ENCODE measurements around the gene LY6G6F. TPM values are rescaled to one million over a fixed set of nuclear protein-coding genes. Genes with fewer than 3 reads are reported as not detected.
A peak's percentile ranks its signal among the peaks of the same experiment; 100 is the strongest.

The LY6G6F gene
- total and polyA plus RNA-seq, 2 of the 13 experiments (the other 11 are each of a cell fraction or from before 2014, with no cell fraction given), result not detected

DNA sequence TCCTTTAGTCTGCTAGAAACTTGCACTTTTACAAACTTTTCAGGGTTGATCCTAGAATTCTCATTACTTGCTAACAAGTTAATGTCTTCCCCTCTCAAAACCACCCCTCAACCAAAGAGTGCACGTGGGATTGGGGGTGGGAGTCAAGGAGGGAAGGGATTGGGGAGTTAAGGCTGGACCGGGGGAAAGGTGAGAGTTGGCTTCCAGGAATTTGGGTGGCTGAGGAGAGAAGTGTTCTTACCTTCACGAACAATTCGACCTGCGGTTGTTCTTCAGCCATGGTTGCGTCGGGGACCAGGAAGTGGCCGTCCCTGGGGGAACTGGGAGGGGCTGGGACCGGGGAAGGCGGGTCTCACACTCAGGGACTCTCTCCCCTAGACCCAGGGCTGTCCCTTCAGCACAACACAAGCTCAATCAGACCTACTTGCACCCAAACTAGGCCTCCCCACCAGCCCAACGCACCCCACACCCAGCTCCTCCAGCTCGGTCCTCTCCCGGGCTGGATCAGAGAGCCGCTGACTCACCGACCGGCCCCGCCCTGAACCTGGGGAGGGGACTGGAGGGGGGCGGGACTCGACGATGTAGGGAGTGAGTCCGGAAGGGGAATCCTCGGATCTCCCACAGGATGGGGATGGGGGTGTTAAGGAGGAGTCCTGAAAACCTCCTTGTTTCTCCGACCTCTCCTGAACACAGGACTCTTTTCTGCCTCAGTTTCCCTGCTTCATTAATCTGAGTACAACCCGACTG lies 29.5 kb downstream of the LY6G6F start, which contains the start of gene CLIC1 (continued):
- TF ChIP-seq, protein P1, sequence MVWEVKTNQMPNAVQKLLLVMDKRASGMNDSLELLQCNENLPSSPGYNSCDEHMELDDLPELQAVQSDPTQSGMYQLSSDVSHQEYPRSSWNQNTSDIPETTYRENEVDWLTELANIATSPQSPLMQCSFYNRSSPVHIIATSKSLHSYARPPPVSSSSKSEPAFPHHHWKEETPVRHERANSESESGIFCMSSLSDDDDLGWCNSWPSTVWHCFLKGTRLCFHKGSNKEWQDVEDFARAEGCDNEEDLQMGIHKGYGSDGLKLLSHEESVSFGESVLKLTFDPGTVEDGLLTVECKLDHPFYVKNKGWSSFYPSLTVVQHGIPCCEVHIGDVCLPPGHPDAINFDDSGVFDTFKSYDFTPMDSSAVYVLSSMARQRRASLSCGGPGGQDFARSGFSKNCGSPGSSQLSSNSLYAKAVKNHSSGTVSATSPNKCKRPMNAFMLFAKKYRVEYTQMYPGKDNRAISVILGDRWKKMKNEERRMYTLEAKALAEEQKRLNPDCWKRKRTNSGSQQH (CRISPR knock-in tag; IDR thresholded peaks at IDR 0.05; ENCODE audit: low read depth), result peak; percentile 95
- TF ChIP-seq NKX3-1 (CRISPR knock-in tag; IDR thresholded peaks at IDR 0.05), result no peak; the same call in 1 of the 2 replicates
- peak; percentile 88 for TF ChIP-seq ELF3 (CRISPR knock-in tag; IDR thresholded peaks at IDR 0.05)
- 0 out of 2 replicates have a peak, but pooled peaks have one; percentile 56 for TF ChIP-seq U2AF2 (IDR thresholded peaks at IDR 0.05; ENCODE audit: low read depth, low read length)
- TF ChIP-seq, protein P2, sequence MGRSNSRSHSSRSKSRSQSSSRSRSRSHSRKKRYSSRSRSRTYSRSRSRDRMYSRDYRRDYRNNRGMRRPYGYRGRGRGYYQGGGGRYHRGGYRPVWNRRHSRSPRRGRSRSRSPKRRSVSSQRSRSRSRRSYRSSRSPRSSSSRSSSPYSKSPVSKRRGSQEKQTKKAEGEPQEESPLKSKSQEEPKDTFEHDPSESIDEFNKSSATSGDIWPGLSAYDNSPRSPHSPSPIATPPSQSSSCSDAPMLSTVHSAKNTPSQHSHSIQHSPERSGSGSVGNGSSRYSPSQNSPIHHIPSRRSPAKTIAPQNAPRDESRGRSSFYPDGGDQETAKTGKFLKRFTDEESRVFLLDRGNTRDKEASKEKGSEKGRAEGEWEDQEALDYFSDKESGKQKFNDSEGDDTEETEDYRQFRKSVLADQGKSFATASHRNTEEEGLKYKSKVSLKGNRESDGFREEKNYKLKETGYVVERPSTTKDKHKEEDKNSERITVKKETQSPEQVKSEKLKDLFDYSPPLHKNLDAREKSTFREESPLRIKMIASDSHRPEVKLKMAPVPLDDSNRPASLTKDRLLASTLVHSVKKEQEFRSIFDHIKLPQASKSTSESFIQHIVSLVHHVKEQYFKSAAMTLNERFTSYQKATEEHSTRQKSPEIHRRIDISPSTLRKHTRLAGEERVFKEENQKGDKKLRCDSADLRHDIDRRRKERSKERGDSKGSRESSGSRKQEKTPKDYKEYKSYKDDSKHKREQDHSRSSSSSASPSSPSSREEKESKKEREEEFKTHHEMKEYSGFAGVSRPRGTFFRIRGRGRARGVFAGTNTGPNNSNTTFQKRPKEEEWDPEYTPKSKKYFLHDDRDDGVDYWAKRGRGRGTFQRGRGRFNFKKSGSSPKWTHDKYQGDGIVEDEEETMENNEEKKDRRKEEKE (IDR thresholded peaks at IDR 0.05), result no peak
- no peak for TF ChIP-seq ZNF629 (CRISPR knock-in tag; conservative IDR thresholded peaks at IDR 0.05)
- TF ChIP-seq DNMT3B (CRISPR knock-in tag; conservative IDR thresholded peaks at IDR 0.05), result no peak
- TF ChIP-seq, protein P3, sequence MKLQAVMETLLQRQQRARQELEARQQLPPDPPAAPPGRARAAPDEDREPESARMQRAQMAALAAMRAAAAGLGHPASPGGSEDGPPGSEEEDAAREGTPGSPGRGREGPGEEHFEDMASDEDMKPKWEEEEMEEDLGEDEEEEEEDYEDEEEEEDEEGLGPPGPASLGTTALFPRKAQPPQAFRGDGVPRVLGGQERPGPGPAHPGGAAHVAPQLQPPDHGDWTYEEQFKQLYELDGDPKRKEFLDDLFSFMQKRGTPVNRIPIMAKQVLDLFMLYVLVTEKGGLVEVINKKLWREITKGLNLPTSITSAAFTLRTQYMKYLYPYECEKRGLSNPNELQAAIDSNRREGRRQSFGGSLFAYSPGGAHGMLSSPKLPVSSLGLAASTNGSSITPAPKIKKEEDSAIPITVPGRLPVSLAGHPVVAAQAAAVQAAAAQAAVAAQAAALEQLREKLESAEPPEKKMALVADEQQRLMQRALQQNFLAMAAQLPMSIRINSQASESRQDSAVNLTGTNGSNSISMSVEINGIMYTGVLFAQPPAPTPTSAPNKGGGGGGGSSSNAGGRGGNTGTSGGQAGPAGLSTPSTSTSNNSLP (IDR thresholded peaks at IDR 0.05; ENCODE audit: low read depth, low read length), result no peak
- TF ChIP-seq SMYD3 (CRISPR knock-in tag; IDR thresholded peaks at IDR 0.05), result no peak
- TF ChIP-seq ZNF33A (CRISPR knock-in tag; IDR thresholded peaks at IDR 0.05; ENCODE audit: borderline replicate concordance), result no peak
- no peak for TF ChIP-seq KDM6A (CRISPR knock-in tag; IDR thresholded peaks at IDR 0.05; ENCODE audit: low read depth)
- TF ChIP-seq, protein P4, sequence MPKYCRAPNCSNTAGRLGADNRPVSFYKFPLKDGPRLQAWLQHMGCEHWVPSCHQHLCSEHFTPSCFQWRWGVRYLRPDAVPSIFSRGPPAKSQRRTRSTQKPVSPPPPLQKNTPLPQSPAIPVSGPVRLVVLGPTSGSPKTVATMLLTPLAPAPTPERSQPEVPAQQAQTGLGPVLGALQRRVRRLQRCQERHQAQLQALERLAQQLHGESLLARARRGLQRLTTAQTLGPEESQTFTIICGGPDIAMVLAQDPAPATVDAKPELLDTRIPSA (CRISPR knock-in tag; IDR thresholded peaks at IDR 0.05; ENCODE audit: borderline replicate concordance), result no peak
- TF ChIP-seq ZKSCAN8 (CRISPR knock-in tag; IDR thresholded peaks at IDR 0.05; ENCODE audit: borderline replicate concordance), result no peak
- TF ChIP-seq, protein P5, sequence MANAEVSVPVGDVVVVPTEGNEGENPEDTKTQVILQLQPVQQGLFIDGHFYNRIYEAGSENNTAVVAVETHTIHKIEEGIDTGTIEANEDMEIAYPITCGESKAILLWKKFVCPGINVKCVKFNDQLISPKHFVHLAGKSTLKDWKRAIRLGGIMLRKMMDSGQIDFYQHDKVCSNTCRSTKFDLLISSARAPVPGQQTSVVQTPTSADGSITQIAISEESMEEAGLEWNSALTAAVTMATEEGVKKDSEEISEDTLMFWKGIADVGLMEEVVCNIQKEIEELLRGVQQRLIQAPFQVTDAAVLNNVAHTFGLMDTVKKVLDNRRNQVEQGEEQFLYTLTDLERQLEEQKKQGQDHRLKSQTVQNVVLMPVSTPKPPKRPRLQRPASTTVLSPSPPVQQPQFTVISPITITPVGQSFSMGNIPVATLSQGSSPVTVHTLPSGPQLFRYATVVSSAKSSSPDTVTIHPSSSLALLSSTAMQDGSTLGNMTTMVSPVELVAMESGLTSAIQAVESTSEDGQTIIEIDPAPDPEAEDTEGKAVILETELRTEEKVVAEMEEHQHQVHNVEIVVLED (CRISPR knock-in tag; IDR thresholded peaks at IDR 0.05; ENCODE audit: borderline replicate concordance), result no peak; the same call in 1 of the 2 replicates
- TF ChIP-seq, protein P6, sequence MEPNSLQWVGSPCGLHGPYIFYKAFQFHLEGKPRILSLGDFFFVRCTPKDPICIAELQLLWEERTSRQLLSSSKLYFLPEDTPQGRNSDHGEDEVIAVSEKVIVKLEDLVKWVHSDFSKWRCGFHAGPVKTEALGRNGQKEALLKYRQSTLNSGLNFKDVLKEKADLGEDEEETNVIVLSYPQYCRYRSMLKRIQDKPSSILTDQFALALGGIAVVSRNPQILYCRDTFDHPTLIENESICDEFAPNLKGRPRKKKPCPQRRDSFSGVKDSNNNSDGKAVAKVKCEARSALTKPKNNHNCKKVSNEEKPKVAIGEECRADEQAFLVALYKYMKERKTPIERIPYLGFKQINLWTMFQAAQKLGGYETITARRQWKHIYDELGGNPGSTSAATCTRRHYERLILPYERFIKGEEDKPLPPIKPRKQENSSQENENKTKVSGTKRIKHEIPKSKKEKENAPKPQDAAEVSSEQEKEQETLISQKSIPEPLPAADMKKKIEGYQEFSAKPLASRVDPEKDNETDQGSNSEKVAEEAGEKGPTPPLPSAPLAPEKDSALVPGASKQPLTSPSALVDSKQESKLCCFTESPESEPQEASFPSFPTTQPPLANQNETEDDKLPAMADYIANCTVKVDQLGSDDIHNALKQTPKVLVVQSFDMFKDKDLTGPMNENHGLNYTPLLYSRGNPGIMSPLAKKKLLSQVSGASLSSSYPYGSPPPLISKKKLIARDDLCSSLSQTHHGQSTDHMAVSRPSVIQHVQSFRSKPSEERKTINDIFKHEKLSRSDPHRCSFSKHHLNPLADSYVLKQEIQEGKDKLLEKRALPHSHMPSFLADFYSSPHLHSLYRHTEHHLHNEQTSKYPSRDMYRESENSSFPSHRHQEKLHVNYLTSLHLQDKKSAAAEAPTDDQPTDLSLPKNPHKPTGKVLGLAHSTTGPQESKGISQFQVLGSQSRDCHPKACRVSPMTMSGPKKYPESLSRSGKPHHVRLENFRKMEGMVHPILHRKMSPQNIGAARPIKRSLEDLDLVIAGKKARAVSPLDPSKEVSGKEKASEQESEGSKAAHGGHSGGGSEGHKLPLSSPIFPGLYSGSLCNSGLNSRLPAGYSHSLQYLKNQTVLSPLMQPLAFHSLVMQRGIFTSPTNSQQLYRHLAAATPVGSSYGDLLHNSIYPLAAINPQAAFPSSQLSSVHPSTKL (CRISPR knock-in tag; IDR thresholded peaks at IDR 0.05), result peak; percentile 78
- peak; percentile 94 for TF ChIP-seq ETV5 (CRISPR knock-in tag; IDR thresholded peaks at IDR 0.05; ENCODE audit: borderline replicate concordance)
